Stimulated activated CD4-positive, alpha-beta T cell treated with anti-CD3 and anti-CD28 coated beads, Interleukin-1b, Interleukin-23, amount 100 ng/mL, for 1 hour (primary cell): ENCODE results near the gene GIMAP8.
"Not testable (repeated sequence)": the region's sequence is repeated elsewhere in the genome, so short reads cannot be mapped to it uniquely, and the experiment has no call there.

Experiments used
- DNase-seq, 2 donors: peaks; one replicate each; pipeline ENCODE4 v3.0.0-alpha.2; 2020; ENCODE audit warnings: low read depth in 2 of 2

Gene GIMAP8

DNA sequence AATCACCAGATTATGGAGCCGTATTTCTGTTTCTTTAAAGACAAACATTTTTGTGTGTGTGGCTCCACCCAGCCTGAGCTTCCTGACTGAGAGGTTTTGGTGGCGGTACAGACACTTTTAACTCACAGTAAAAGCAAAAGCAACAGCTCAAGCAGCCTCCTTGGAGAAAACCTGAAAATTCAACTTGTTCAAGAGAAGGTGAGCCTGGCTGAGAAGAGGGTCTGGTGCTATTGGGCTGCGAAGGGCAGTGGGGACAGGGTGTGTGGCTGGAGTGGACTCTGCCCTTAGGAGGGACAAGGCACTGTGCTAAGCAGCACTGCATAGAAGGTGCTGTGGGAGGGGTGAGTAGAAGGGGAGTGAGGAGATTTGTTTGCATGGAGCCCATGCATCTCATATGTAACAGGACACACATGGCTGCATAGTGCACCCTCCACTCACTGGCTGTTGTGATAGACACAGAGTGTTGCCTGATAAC, 64.4 kb downstream of the GIMAP8 start, which contains the start of gene GIMAP7:
Gene GIMAP7 (plus strand): TSS at position 125 of the 475 bp plus-strand sequence. CDS start 5,103 bp downstream, outside the sequence.
- peak in 1 of 2 donors; percentile 23 for DNase-seq

GRCh38 chr7:150515248-150516147, 65.1 kb downstream of the GIMAP8 start:
- no peak for DNase-seq

- no peak for DNase-seq
Observed at GRCh38 chr7:150516956-150517745, 66.7 kb downstream of the GIMAP8 start.

GRCh38 chr7:150519310-150519709, 68.9 kb downstream of the GIMAP8 start:
- no peak for DNase-seq

GRCh38 chr7:150520145-150520544, 69.7 kb downstream of the GIMAP8 start:
- DNase-seq, result no peak

GRCh38 chr7:150522931-150523330, 72.5 kb downstream of the GIMAP8 start:
- DNase-seq, result not testable (repeated sequence)

GRCh38 chr7:150524018-150524417, 73.6 kb downstream of the GIMAP8 start:
- no peak for DNase-seq
